Activated CD4-positive, alpha-beta T cell treated with anti-CD3 and anti-CD28 coated beads for 24 hours (primary cell): ENCODE measurements around the gene CPXM2.

Source experiments
- DNase-seq, 2 donors: peaks; one replicate each; pipeline ENCODE4 v3.0.0-alpha.2; 2020; ENCODE audit warnings: low read depth in 2 of 2

CPXM2 gene

DNA sequence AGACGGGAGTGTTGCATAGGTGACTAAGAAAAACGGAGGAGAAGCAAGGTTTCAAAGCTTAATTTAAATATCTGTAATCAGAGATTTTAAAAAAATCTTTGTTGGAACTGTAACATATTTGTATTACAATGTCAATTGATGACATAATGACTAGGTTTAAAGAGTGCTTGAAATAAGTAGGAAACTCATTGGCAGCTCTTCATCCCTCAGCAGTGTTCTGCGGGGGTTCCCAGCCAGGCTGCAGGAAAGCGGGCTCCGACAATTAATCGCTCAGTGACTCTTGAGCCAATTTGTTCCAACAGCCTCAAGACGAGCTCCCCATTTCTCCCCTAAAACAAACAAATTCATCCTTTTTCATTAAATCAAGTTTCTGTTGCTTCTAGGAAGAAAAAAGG lies 22.6 kb downstream of the CPXM2 start:
- DNase-seq, result no peak

DNA sequence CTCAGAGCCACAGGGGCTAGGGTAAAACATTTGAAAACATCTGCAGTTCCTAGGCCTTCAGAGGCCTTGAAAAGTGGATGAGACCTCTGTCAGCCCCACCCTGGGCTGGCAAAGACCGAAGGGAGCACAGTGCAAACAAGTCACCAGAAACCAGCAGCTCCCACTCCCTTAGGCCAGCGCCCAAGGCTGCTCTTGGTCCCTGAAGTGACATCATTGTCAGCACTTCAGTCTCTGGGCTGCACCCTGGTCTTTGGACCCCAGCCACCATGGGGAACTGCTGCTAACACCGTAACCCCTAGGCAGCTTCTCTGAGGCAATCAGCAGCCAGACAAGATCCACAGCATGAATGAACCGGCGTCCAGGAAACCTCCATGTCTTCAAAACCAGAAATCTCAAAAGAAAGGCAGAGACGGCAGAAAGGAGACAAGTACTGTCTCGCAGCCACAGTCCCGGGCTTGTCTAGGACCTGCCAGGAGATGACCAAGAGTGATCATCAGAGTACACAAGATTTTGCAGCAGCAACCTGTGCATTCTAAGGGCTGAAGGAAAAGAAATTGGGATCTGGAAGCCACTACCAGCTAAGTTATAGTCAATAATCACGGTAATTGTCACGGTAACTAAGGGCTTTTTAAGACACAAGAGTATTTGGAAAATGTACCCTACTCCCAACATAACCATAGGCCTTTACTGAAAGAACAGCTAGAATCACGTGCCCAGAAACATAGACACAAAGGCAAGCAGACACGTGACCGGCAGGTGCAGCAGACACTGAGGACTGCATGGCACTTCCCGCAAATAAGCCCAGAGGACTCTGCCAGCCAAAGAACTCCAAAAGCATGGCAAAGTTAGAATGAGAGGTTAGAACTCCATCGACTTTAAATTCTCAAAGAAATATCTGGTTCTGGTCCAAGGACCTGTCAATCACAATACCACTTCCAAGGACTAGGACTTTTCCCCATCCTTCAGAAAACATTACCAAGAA lies 23.3 kb downstream of the CPXM2 start:
- DNase-seq, result no peak

DNA sequence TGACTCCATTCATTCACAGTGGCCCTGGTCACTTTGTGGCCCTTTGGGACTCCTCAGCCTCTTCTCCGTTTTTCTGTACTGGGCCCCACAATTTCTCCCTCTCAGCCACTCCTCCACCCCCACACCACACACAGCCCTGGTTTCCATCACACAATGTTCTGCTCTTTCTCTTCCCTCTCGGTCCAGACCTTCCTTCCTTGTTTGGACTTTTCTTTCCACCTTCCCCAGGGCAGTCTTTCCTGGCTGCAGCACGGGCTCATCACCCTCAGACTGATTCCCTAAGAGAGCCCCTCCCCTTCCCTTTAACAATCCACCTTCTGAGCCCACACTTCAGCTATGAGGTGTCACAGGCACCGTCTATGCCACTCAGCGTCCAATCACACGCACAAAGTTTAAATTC lies 25.7 kb downstream of the CPXM2 start:
- DNase-seq, result no peak

DNA sequence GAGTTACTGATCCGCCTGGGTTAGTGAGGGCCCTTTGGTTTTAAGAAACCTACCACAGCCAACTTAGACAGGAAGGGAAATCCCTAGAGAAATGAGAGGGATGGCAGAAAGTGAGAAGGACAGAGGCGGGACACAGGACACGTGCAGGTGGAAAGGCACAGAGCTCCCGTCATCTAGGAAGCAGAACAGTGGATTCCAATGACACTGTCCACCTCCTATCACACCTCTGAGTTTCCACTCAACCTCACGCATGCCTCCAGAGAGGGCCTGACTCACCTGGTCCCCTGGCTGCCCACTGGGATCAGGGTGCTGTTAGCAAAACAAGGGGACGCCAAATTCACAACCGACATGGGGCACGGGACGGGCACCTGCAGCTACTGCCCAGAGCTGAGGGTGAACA lies 26.3 kb downstream of the CPXM2 start:
- no peak for DNase-seq

DNA sequence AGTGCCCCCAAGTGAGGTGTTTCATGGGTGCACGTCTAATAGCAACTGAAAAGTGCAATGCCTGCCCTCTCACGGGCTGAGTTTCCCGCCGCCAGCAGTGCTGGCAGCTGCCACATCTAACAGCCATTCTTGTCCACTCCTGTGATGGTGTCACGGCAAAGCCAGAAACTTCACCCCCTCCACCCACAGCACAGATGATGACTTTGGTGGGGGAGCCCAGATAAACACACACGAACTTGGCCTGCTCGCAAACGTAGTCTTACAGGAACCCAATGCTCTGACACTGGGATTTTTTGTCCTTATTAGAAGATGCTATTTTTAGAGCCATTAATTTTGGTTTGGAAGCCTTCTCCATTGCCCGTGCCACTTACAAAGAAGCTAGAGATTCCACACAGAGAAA lies 26.7 kb downstream of the CPXM2 start:
- DNase-seq, result no peak

DNA sequence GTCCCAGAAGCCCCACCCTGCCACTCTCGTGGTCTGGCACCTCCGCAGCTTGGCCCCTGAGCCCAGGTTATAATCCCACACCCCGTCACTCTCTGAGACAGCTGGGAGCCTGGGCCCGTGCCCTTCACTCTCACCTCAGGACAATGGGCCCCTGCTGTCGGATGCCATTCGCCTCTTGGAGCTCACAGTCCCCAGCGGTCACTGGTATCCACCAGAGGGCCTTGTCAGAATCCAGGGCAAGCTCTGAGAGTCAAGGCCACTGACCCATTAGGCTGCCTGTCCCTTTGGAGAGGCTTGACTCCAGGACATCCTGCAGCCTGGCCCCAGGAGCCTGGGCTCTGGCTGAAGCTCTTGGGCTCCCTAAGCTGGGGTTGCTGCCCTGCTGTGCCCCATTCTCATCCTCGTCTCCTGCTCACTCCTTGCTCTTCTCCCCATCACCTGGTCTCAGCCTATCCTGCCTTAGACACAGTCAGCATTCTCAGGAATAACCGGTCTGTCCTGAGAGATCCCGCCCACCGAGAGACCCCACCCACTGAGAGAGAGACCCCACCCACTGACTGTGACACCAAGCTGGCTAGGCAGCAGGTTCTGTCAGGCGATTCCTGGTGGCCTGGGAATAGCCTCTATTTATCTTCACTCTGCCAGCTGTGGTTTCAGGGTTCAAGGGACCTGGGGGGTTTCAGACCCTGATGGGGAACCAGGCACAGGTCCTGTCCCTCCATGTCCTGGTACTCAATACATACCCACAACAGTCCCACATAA lies 27.7 kb downstream of the CPXM2 start:
- DNase-seq, result no peak

DNA sequence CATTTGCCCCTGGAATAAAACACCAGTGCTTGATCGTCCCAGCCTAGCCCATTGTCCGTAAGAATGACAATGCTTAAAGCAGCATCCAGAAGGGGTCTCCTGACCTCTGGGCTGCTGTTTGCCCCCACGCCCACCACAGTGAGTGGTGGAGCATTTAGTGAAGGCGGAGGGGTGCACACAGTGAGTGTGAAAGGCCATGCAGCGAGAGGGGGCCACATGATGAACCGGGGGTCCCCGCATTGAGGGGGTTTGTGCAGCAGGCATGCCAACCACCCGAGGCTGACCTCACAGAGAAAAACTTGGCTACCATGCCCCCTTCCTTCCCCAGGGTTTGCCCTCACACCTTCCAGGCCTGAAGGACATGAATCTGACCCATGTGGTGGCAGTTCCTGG lies 28.4 kb downstream of the CPXM2 start:
- DNase-seq, result no peak

DNA sequence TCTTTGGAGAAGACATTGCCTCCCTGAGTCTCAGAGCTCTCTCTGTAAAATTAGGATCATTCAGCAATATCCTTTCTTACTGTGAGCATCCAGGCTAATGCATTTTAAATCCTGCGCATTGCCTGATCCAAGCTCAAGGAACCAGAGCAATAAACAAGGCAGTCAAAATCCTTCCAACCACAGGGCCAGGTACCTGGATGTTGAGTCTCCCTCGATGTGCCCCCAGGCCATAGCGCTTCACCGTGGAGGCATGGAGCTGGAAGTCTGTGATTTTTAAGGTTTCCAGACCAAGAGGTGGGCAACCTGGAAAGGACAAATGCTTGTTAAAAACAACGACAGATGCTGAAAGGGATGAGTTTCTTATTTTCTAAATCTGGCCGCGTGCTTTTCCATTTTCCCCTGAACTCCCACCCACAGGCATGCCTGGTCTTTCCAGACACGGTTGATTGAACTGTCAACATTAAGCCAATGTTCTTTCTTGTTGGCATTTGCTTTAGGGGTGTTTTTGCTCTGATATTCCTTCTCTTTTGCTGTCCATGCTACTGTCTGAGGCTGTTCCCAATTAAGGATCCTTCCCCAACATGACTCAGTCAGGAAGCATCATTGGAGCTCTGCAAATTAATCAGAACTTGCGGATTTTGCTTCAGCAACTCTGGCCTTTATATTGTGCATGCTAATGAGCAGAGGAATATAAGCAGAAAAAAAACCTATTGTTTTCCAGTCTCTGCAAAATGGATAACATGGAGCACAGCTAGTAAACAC lies 29.0 kb downstream of the CPXM2 start:
- DNase-seq, result no peak

DNA sequence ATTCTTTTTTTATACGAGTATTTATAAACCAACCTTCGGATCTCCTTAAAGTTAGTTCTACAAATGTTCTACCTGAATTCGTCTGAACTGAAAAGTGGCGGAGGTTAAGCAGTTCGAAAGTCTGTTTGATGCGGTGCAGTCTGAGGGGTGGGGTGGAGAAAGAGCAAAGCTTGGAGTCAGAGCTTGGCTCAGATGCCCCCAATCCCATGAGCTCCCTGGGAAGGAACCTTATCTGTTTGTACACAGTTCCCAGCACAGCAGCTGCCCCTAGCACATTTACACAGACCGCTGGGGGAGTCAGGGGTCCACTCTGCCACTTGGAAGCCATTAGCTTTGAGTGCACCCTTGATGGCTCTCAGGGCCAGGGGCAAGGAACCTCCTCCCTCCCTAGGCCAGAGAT lies 30.8 kb downstream of the CPXM2 start:
- no peak for DNase-seq

DNA sequence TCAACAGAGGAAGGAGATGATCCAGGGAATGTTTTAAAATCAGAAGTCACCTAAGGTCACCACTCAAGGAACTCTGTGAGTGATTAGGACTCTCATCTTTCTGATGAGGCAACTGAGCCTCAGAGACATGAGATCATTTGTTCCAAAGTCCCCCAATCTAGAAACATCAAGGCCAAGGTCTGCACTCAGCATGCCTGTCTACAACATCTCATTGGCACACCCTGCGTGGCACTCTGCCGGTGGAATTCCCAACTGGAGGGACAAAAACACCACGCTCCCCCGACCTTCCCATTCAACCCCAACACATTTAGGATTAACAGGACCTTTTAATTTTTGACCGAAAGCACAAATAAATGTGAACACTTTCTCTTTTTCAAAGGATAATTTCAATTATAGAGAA lies 31.4 kb downstream of the CPXM2 start:
- no peak for DNase-seq

DNA sequence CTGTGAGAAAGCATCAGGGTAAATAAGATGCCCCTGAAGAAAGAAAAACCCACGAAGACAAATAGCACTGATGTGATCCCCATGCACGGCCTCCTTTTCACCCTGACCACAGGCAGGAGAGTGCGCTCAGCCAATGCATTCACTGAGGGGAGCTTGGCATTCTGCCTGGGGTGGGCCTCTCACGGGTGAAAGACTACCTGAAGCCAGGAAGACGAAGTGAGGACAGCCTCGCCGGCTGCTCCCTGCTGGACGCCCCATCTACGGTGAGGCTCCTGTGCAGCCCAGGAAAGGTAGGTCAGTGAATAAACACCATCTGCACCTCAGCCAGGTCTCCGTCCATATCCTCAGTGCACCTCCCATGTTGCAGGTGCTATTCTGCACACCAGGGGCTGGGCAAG lies 32.0 kb downstream of the CPXM2 start:
- DNase-seq, result no peak

DNA sequence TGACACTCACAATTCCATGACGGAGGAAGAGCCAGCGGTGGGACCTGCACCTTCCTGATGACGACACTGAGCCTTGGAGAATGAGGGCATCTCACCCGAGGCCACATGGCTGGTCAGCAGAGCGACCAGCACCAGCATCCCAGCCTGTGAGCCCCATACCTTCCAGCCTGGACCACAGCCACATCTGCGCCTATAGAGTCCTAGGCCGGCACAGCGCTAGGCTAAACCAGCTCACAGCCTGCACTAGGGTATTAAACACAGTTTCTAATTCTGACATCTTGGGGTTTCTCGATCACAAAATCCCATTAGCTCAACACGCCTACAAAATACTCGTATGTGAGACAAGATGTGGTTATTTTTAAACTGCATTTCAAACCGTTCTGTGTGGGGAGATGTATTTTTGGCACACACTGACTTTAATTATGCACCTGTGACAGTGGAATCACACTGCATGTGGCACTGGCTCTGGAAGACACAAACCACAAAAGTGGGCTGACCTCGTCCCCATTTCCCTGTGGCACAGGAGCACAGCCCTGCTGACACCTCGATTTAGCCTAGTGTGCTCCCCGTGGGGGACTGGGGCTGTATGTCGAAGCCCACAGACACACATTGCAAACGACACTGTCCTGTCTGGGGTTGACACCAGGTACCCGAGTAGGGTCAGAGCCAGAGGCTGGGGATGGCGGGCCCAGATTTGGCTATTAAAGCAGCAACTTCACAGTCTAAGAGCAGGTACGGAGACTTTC lies 32.5 kb downstream of the CPXM2 start:
- DNase-seq, result no peak

DNA sequence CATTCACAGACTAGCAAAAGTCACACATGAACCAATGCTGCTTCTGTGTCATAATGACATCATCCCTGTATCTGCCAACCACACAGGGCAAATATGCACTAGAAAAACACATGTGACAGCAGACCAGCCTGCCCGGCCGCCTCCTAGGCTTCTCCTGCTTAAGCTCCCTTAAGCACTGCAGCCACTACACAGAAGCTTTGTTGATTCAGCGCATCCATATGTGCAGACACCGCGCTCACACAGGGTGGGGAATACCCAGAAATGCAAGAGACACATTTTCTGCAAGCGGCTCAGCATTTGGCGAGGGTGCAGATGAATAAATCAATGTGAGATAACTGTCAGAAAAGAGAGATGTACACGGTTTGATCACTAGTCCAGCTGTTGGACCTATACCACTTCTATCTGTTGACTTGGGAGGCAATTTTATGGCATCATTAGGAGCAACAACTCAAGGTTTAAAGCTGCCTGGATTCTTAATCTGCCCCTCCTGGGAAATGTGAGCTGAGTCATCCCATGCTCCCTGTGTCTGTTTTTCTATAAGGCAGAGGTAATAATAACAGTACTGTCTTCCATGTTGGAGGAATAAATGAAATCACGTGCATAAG lies 33.4 kb downstream of the CPXM2 start:
- DNase-seq, result no peak

DNA sequence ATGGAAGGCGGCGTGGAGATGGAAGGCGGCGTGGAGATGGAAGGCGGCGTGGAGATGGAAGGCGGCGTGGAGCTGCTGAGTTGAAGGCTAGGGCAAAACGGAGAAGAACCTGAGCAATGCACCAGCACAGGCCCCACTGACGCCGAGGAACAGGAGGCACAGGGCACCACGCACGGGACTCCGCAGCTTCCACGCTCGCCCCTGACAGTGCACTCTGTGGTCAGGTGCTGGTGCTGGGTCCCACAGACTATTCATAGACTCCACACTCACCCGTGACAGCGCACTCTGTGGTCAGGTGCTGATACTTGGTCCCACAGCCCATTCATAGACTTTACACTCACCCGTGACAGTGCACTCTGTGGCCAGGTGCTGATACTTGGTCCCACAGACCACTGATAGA lies 34.0 kb downstream of the CPXM2 start:
- no peak for DNase-seq

DNA sequence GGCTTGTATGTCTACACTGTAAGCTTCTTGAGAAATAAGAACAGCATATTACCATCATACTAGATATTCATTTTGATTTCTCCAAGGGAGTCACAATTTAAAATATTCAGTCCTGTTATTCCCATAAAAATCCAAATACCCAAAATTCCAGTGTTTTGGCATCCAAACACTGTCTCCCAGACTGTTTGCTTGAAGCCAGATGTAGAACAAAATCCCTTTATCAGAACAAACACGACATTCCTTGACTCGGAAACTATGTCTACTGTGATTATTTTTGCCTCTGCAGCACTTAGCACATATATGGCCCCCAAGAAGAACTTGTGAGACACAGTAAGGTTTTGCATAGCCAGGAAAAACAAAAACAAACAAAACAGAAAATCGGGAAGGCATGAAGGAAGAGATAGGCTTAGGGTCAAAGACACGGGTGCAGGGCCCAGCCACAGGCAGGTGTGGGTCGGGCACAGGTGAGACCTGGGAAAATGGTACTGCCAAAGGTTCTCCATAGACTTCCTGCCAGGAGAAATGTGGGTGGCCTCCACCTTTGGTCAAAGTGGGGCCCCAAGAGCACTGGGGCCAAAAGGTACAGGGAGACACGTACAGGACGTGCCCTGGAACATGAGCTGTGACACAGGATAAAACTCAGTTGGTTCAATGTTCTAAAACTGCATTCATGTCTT lies 36.5 kb downstream of the CPXM2 start:
- no peak for DNase-seq

DNA sequence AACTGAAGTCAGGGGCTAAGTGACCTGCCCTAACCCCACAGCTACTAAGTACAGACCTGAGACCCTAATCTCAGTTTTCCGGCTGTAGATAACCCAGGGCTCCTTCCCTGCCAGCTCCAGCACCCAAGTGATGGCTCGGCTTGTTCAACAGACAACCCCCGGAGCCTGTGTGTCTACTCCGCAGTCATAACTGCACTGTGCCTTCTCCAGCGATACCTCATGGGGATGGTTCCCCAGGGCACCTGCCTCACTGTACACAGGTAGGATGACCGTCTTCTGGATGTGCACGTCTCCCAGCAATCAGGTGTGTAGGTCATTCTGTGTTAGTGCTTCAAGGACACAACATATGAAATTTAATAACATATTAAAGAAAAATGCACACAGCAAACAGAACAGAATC lies 37.1 kb downstream of the CPXM2 start:
- no peak for DNase-seq

DNA sequence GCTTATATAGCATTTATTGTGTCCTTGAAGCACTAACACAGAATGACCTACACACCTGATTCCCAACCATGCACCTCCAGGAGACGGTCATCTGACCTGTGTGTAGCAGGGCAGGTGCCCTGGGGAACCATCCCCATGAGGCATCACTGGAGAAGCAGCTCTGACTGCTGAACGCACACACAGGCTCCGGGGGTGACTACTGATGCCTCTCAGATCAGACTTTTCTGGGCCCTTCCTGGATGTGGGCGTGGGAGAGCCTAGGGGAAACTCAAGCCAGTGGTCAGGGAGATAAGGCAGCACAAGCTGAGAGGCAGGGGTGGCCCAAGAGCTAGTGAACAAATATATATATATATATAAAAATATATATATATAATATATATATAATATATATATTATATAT lies 37.6 kb downstream of the CPXM2 start:
- DNase-seq, result no peak

DNA sequence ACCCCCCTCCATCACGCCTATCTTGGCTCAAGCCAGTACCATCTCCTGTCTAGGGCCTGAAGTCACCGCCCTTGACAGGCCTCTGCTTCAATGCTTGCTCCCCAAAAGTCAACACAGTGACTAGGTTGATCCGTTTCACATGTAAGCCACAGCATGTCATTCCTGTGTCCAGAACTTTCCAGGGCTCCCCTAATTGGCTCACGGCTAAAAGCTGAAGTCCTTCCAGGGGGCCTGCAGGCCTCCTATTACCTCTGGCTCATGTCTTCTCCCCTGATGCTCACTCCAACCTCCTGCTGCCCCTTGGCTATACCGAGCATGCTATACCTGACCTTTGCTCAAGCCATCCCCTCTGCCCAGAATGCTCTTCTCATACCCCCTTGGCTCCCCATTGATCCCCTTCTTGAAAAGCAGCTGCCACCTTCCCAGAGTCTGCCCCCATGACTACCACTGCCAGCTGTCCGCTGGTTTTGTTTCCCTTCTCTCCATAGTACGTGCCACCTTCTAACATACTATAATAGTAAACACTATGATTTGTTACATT lies 39.1 kb downstream of the CPXM2 start:
- no peak for DNase-seq

DNA sequence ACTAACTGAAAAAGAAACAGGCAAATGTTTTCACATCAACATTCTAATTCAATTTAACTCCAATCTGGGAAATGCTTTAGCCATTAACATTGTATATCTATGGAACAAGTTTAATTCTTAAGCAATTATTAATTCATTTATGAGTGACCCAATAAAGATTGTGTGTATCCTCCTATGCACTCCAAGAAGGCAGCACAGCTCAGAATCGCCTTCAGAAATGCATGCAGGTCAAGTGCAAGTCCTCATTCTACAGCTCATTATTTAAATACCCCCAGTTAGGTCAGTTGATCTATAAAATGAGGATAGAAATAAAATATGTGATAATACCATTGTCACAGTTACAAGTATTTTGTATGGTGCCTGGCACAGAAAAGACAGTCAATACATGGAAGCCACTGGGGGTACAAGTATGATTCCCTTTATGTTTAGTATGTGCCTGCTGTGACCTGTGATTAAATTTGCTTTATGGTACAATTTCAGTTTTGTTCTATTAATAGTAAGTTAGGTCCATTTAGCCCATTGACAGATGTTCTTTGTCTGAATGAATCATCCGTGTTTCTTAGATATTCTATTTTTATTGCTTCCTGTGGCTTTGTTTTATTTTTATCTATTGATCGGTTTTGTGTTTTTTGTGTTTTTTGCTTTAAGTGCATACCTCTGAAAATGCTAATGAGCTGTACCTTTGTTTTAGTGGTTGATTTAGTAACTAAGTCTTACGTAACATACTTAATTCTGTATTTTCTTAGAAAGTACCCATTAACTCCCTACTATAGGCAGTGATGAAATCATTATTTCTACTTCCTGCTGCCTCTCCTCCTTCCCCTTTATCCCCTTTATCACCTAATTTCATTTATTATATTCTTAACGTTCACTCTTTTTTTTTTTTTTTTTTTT lies 42.8 kb downstream of the CPXM2 start:
- no peak for DNase-seq
